ENCODE data around the gene NOTCH3. TPM values are rescaled to one million over a fixed set of nuclear protein-coding genes. Genes with fewer than 3 reads are reported as not detected.

Gene NOTCH3
- total RNA-seq, 2 experiments from 2014 or later = not detected

- no peaks in the 10 kb centered on the region for H3K27me3 Mint-ChIP-seq
- no peak overlapping the region for H3K4me3 Mint-ChIP-seq
- peaks cover 7% of the 10 kb centered on the region for H3K36me3 Mint-ChIP-seq
- ATAC-seq = no peak
- no peak for DNase-seq
- CTCF ChIA-PET = no interaction called here
- H3K9me3 Mint-ChIP-seq (ENCODE audit: low read depth) = no peaks in the 10 kb centered on the region
- no peaks in the 10 kb centered on the region for H3K4me1 Mint-ChIP-seq
- H3K27ac Mint-ChIP-seq = no peak overlapping the region
Observed at GRCh38 chr19:15243236-15243957, 42.6 kb upstream of the NOTCH3 start.

DNA sequence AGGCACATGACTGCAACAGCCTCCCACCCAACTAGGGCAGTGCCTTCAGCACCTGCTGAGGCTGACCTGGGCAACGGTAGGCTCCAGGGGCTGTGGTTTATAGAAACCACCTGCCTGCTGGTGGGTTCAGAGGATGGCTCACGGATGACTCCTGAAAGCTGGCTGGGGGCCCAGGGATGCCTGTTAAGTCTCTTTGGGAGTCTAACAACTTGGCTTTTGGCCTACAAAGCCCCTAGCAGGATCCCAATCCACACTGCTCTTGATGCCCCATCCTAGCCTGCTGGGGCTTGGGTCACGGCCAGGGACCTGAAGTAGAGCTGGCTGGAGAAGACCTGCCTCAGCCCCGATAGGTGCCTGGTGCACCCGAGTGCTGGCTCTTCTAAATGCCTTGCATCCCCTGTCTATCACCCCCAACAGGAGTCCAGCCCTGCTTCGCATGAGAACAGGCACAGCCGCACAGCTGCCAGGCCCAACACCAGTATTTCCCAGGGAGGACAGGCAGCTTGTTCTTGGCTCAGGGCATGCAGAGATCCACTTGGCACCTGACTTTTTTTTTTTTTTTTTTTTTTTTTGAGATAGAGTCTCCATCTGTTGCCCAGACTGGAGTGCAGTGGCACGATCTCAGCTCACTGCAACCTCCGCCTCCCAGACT lies 40.6 kb upstream of the NOTCH3 start:
- H3K36me3 Mint-ChIP-seq = peaks cover 24% of the 10 kb centered on the region
- no peak overlapping the region for H3K4me3 Mint-ChIP-seq
- no peak for DNase-seq
- no peaks in the 10 kb centered on the region for H3K9me3 Mint-ChIP-seq (ENCODE audit: low read depth)
- CTCF ChIA-PET = interaction anchor here (0.6 to 0.7 kb wide), 2 partner anchors 82 to 395 kb away, joined by 3 read pairs; no protein-coding TSS in a partner anchor
- H3K4me1 Mint-ChIP-seq = no peaks in the 10 kb centered on the region
- H3K27ac Mint-ChIP-seq = no peak overlapping the region
- ATAC-seq = no peak
- H3K27me3 Mint-ChIP-seq = no peaks in the 10 kb centered on the region

DNA sequence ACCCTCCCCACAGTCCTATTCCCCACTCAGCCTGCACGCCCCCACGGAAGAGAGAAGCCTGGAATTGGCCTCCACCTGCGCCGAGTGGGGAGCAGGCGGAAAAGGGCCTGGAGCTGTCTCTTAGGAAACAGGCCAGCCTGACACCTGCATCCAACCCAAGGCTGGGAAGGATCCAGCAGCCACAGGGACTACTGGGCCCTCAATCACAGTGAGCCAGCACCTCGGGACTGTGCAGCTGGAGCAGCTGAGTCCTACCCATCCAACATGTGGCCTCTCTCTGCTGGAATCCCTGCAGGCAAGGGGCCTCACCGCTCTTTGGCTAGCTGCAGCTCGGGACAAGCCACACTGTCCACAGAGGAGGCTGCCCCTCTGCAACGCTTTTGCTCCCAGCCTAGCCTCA lies 39.7 kb upstream of the NOTCH3 start:
- no peaks in the 10 kb centered on the region for H3K27me3 Mint-ChIP-seq
- no peak overlapping the region for H3K4me3 Mint-ChIP-seq
- H3K27ac Mint-ChIP-seq = no peak overlapping the region
- no peaks in the 10 kb centered on the region for H3K4me1 Mint-ChIP-seq
- DNase-seq (no peak), ATAC-seq (no peak)
- CTCF ChIA-PET = no interaction called here
- peaks cover 27% of the 10 kb centered on the region for H3K36me3 Mint-ChIP-seq
- H3K9me3 Mint-ChIP-seq (ENCODE audit: low read depth) = no peaks in the 10 kb centered on the region

DNA sequence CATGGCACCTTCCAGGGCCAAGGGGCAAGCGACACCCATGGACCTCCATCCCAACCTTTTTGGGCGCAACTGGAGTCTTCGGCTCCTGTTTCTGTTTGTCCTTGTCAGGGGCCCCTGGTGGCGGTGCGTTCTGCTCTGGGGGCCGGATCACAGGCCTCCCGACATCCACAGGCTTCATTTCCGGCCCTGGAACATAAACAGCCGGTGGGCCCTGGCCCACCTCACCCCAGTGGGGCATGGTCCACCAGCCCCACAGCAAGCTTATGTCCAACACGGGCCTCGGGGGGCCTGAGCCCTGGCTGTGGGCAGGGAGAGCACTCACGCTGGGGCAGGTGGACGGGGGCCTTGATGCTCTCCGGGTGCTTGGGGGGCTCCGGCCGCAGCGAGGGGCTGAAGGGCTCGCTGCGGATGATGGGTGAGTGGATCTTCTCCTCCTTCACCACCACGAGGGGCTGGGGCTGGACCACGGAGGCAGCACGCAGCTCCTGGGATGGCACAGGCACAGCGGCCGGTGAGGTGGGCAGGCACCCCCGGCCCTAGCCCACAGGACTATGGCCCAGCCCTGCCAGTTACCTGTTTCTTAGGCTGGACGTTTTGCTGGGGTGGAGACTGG lies 38.6 kb upstream of the NOTCH3 start:
- Mint-ChIP-seq H3K4me1 (peaks cover 2% of the 10 kb centered on the region), H3K27ac (no peak overlapping the region), H3K4me3 (no peak overlapping the region), H3K9me3 (ENCODE audit: low read depth) (no peaks in the 10 kb centered on the region), H3K36me3 (peaks cover 30% of the 10 kb centered on the region), H3K27me3 (peaks cover 2% of the 10 kb centered on the region)
- ATAC-seq (no peak), DNase-seq (no peak)
- CTCF ChIA-PET = no interaction called here

GRCh38 chr19:15238639-15239155 lies 37.9 kb upstream of the NOTCH3 start:
- peaks cover 31% of the 10 kb centered on the region for H3K36me3 Mint-ChIP-seq

DNA sequence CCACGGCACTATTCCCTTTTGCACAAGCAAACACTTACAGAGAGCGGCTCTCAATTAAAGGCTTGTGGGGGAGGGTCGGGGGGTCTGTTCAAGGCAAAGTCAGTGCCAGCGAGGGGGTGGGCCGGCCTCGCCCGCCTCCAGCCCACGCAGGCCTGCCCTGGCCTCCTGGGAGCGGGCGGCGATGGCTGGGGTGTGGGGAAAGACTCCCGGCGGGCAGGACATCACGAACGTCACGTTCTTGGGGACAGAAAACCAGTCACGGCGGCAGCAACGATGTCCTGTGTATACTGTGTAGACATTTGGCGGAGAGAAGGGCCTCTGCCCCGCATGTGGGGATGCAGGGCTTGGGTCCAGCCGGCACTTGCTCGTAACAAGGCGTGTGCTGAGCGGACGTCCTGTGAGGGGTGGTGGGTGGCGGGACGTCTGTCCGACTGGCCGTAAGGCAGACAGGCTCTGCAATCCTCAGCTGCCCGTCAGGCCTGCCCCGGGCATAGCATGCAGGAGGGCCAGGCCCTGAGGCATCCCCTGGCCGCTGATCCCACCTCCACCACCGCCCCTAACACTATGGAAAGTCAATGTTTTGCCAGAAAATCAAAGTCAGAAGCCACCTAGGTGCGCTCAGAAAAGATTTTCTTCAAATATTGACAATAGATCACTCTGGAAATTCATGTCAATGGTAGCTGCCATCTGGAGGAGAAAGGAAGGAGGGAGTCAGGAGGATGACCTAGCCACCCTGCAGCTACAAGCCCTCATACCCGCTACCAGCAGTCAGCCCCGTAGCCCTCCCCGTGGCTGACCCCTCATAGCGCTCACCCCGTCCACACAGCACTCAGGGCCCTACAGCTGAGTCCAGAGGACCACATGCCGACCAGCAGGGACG lies 37.2 kb upstream of the NOTCH3 start:
- H3K9me3 Mint-ChIP-seq (ENCODE audit: low read depth) = no peaks in the 10 kb centered on the region
- no peak overlapping the region for H3K27ac Mint-ChIP-seq
- DNase-seq (no peak), ATAC-seq (no peak)
- CTCF ChIA-PET = no interaction called here
- H3K36me3 Mint-ChIP-seq = peaks cover 31% of the 10 kb centered on the region
- peaks cover 12% of the 10 kb centered on the region for H3K27me3 Mint-ChIP-seq
- peaks cover 5% of the 10 kb centered on the region for H3K4me1 Mint-ChIP-seq
- no peak overlapping the region for H3K4me3 Mint-ChIP-seq

More at GRCh38 chr19:15238639-15239155, 37.9 kb upstream of the NOTCH3 start:
- Mint-ChIP-seq H3K27me3 (peaks cover 7% of the 10 kb centered on the region), H3K4me1 (peaks cover 4% of the 10 kb centered on the region), H3K27ac (no peak overlapping the region), H3K4me3 (no peak overlapping the region), H3K9me3 (ENCODE audit: low read depth) (no peaks in the 10 kb centered on the region)
- DNase-seq (no peak), ATAC-seq (no peak)
- CTCF ChIA-PET = no interaction called here

DNA sequence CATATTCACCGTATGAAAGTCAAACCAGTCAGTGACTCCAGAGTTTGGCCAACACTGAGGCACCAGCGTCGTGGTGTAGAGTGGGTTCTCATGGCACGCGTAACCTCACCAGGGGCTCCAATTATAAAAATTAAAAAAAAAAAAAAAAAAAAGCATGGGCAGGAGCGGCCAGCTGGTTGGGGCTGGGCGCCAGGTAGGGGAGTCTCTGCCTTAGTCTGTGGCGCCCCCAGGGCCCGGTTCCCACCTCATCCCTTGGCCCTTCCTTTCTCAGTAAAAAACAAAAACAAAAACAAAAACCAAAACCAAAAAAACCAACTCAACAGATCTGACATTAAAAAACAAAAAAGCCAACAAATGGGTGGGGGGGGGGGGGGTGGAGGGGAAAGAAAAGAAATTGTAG lies 36.1 kb upstream of the NOTCH3 start:
- H3K4me1 Mint-ChIP-seq = peaks cover 10% of the 10 kb centered on the region
- ATAC-seq (no peak), DNase-seq (no peak)
- no peak overlapping the region for H3K4me3 Mint-ChIP-seq
- no peak overlapping the region for H3K27ac Mint-ChIP-seq
- CTCF ChIA-PET = no interaction called here
- H3K27me3 Mint-ChIP-seq = peaks cover 22% of the 10 kb centered on the region
- no peaks in the 10 kb centered on the region for H3K9me3 Mint-ChIP-seq (ENCODE audit: low read depth)
- peaks cover 31% of the 10 kb centered on the region for H3K36me3 Mint-ChIP-seq

DNA sequence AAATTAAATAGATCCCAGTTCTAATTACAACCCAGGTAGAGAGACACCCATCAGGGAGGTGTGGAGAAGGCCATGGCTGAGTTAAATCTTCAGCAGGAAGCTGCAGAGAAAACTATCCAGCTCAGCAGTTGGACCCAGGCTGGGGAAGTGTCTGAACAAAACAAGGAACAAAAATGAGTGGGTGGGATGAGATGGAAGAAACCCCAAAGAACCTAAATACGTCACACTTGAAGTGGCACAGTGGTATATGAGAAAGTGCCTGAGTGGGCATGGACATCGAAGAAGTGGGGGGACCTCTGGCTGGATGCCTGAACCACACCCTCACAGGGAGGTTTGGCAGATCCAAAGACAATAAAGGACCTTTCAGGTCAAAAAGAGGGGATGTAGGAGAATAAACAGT lies 35.0 kb upstream of the NOTCH3 start:
- ATAC-seq (no peak), DNase-seq (no peak)
- CTCF ChIA-PET = no interaction called here
- peaks cover 31% of the 10 kb centered on the region for H3K27me3 Mint-ChIP-seq
- H3K9me3 Mint-ChIP-seq (ENCODE audit: low read depth) = no peaks in the 10 kb centered on the region
- H3K4me3 Mint-ChIP-seq = no peak overlapping the region
- peaks cover 33% of the 10 kb centered on the region for H3K36me3 Mint-ChIP-seq
- peaks cover 12% of the 10 kb centered on the region for H3K4me1 Mint-ChIP-seq
- H3K27ac Mint-ChIP-seq = no peak overlapping the region

- ATAC-seq (no peak), DNase-seq (no peak)
- Mint-ChIP-seq H3K4me3 (no peak overlapping the region), H3K4me1 (peaks cover 12% of the 10 kb centered on the region), H3K27ac (no peak overlapping the region), H3K27me3 (peaks cover 34% of the 10 kb centered on the region), H3K9me3 (ENCODE audit: low read depth) (no peaks in the 10 kb centered on the region), H3K36me3 (peaks cover 30% of the 10 kb centered on the region)
- CTCF ChIA-PET = interaction anchor here (0.6 kb wide), 2 partner anchors 448 to 636 kb away, joined by 3 to 4 read pairs; no protein-coding TSS in a partner anchor
Observed at GRCh38 chr19:15234431-15235130, 33.8 kb upstream of the NOTCH3 start.

- peaks cover 12% of the 10 kb centered on the region for H3K4me1 Mint-ChIP-seq
- CTCF ChIA-PET = interaction anchor here (0.6 to 1.2 kb wide), 2 partner anchors 50 to 237 kb away, joined by 3 read pairs; no protein-coding TSS in a partner anchor
- H3K27me3 Mint-ChIP-seq = peaks cover 34% of the 10 kb centered on the region
- peaks cover 12% of the 10 kb centered on the region for H3K36me3 Mint-ChIP-seq
- H3K9me3 Mint-ChIP-seq (ENCODE audit: low read depth) = no peaks in the 10 kb centered on the region
- no peak overlapping the region for H3K4me3 Mint-ChIP-seq
- no peak overlapping the region for H3K27ac Mint-ChIP-seq
- ATAC-seq (no peak), DNase-seq (no peak)
Observed at GRCh38 chr19:15231271-15231670, 30.5 kb upstream of the NOTCH3 start.

- H3K9me3 Mint-ChIP-seq (ENCODE audit: low read depth) = no peaks in the 10 kb centered on the region
- H3K4me1 Mint-ChIP-seq = peaks cover 21% of the 10 kb centered on the region
- CTCF ChIA-PET = interaction anchor here (1.8 kb wide), 1 partner anchor 152 kb away, joined by 4 read pairs; the partner anchor contains the start of gene AKAP8
- peaks cover 28% of the 10 kb centered on the region for H3K27me3 Mint-ChIP-seq
- no peak overlapping the region for H3K4me3 Mint-ChIP-seq
- DNase-seq = no peak
- H3K36me3 Mint-ChIP-seq = peaks cover 2% of the 10 kb centered on the region
- no peak for ATAC-seq
- H3K27ac Mint-ChIP-seq = no peak overlapping the region
Observed at GRCh38 chr19:15227261-15227660, 26.5 kb upstream of the NOTCH3 start.

DNA sequence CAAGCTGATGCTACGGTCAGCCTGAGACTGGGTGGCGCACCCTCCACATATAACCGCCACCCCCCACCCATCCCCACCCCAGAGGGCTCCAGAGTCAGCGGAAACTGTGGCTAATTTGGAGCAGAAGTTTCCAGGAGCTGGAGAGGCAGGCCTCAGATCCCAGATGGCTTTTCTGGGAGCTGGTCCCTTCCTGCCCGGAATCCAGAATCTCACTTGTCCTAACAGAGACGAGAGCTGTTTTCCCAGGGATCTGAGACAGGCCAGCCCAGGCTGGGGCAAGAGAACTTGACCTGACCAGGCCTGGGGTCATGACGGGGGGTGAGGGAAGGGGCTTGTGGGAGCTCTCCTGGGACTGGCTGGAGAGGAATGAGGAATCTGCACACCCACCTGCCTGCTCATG lies 25.0 kb upstream of the NOTCH3 start:
- no peak overlapping the region for H3K27ac Mint-ChIP-seq
- H3K9me3 Mint-ChIP-seq (ENCODE audit: low read depth) = no peaks in the 10 kb centered on the region
- ATAC-seq (no peak), DNase-seq (no peak)
- H3K4me1 Mint-ChIP-seq = peaks cover 18% of the 10 kb centered on the region
- no peaks in the 10 kb centered on the region for H3K36me3 Mint-ChIP-seq
- peaks cover 20% of the 10 kb centered on the region for H3K27me3 Mint-ChIP-seq
- no peak overlapping the region for H3K4me3 Mint-ChIP-seq
- CTCF ChIA-PET = no interaction called here
